ENCODE measurements around the gene MAMDC2. TPM values are rescaled to one million over a fixed set of nuclear protein-coding genes. Genes with fewer than 3 reads are reported as not detected.

MAMDC2 gene
- total RNA-seq, 1 donor from 2014 or later: 211 TPM

DNA sequence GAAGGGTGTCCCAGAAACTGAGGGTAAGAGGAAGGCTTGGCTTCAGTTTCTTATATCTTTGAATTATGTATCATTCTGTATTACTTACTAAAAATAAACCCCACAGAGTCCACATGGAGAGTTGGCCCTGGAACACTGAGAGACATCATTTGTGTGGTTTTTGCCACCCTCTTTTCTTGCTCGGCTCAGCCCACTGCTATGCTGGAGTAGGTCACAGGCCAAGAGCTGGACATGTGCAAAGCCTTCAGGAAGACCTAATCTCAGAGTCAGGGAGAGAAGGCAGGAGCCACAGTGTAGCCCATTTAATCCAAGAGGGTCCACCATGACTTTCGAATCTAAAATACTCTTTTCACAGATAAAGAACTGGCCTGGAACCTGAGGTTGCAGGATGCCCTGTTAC lies 47.5 kb downstream of the MAMDC2 start:
- Mint-ChIP-seq H3K27me3 (ENCODE audit: low read depth, unreplicated experiment) (no peaks in the 10 kb centered on the region), H3K36me3 (ENCODE audit: low read depth, unreplicated experiment) (peaks cover 5% of the 10 kb centered on the region), H3K27ac (ENCODE audit: unreplicated experiment) (peak overlapping the region; percentile 41), H3K4me3 (ENCODE audit: unreplicated experiment) (no peak overlapping the region), H3K4me1 (ENCODE audit: low read depth, unreplicated experiment) (peaks cover 19% of the 10 kb centered on the region), H3K9me3 (ENCODE audit: unreplicated experiment) (no peaks in the 10 kb centered on the region)
- TF ChIP-seq CTCF (IDR thresholded peaks at IDR 0.05; ENCODE audit: insufficient read depth, low read depth, low read length): no peak
- no peak for TF ChIP-seq EZH2 (IDR thresholded peaks at IDR 0.05; ENCODE audit: insufficient read depth, low read length)
- Histone ChIP-seq H3K27ac (ENCODE audit: low read depth, low read length) (no peak overlapping the region), H3K79me2 (ENCODE audit: insufficient read depth, low read length) (no peaks in the 10 kb centered on the region), H4K20me1 (ENCODE audit: insufficient read depth, low read length) (peaks cover 7% of the 10 kb centered on the region), H2AFZ (ENCODE audit: low read depth, low read length) (no peak overlapping the region), H3K4me1 (ENCODE audit: insufficient read depth, low read length) (no peaks in the 10 kb centered on the region), H3K4me2 (ENCODE audit: low read length) (no peak overlapping the region), H3K9me3 (ENCODE audit: insufficient read depth, low read depth, low read length) (no peaks in the 10 kb centered on the region), H3K27me3 (ENCODE audit: insufficient read depth, low read length) (no peaks in the 10 kb centered on the region), H3K9ac (ENCODE audit: low read length) (no peak overlapping the region), H3K36me3 (ENCODE audit: insufficient read depth, low read length) (no peaks in the 10 kb centered on the region), H3K4me3 (ENCODE audit: insufficient read depth, low read depth, low read length) (no peak overlapping the region)
- no peak for FAIRE-seq
- DNase-seq (ENCODE audit: low read depth): no peak

- Histone ChIP-seq H4K20me1 (ENCODE audit: insufficient read depth, low read length) (peaks cover 7% of the 10 kb centered on the region), H3K4me1 (ENCODE audit: insufficient read depth, low read length) (no peaks in the 10 kb centered on the region)
Observed at GRCh38 chr9:70091572-70091971, 47.9 kb downstream of the MAMDC2 start.

More at GRCh38 chr9:70091572-70091971, 47.9 kb downstream of the MAMDC2 start:
- H3K9ac ChIP-seq (ENCODE audit: low read length): no peak overlapping the region
- no peak overlapping the region for H3K4me3 ChIP-seq (ENCODE audit: insufficient read depth, low read depth, low read length)
- H3K79me2 ChIP-seq (ENCODE audit: insufficient read depth, low read length): no peaks in the 10 kb centered on the region
- H3K36me3 ChIP-seq (ENCODE audit: insufficient read depth, low read length): no peaks in the 10 kb centered on the region
- no peak overlapping the region for H3K27ac ChIP-seq (ENCODE audit: low read depth, low read length)
- peaks cover 19% of the 10 kb centered on the region for H3K4me1 Mint-ChIP-seq (ENCODE audit: low read depth, unreplicated experiment)
- no peaks in the 10 kb centered on the region for H3K27me3 ChIP-seq (ENCODE audit: insufficient read depth, low read length)
- H3K27me3 Mint-ChIP-seq (ENCODE audit: low read depth, unreplicated experiment): no peaks in the 10 kb centered on the region
- H3K4me3 Mint-ChIP-seq (ENCODE audit: unreplicated experiment): no peak overlapping the region
- H3K27ac Mint-ChIP-seq (ENCODE audit: unreplicated experiment): no peak overlapping the region
- TF ChIP-seq CTCF (IDR thresholded peaks at IDR 0.05; ENCODE audit: insufficient read depth, low read depth, low read length): no peak
- TF ChIP-seq EZH2 (IDR thresholded peaks at IDR 0.05; ENCODE audit: insufficient read depth, low read length): no peak
- no peak overlapping the region for H3K4me2 ChIP-seq (ENCODE audit: low read length)
- DNase-seq (ENCODE audit: low read depth) (no peak), FAIRE-seq (no peak)
- H3K9me3 ChIP-seq (ENCODE audit: insufficient read depth, low read depth, low read length): no peaks in the 10 kb centered on the region
- no peaks in the 10 kb centered on the region for H3K9me3 Mint-ChIP-seq (ENCODE audit: unreplicated experiment)
- peaks cover 5% of the 10 kb centered on the region for H3K36me3 Mint-ChIP-seq (ENCODE audit: low read depth, unreplicated experiment)
- H2AFZ ChIP-seq (ENCODE audit: low read depth, low read length): no peak overlapping the region

Measured in astrocyte (in vitro differentiated cells and primary cell).